ENCODE measurements around the gene NUCKS1. TPM values are rescaled to one million over a fixed set of nuclear protein-coding genes. Genes with fewer than 3 reads are reported as not detected.

The NUCKS1 gene
- total RNA-seq, 1 donor from 2014 or later, result 180 TPM

GRCh38 chr1:205700865-205701401 lies 49.0 kb downstream of the NUCKS1 start:
- intact Hi-C loops (cut with micrococcal nuclease), result no loop called here
- Mint-ChIP-seq H3K9me3 (no peaks in the 10 kb centered on the region), H3K27me3 (ENCODE audit: low read depth) (peaks cover 9% of the 10 kb centered on the region), H3K4me1 (ENCODE audit: low read depth) (peaks cover 4% of the 10 kb centered on the region), H3K36me3 (ENCODE audit: low read depth) (no peaks in the 10 kb centered on the region), H3K27ac (no peak overlapping the region), H3K4me3 (ENCODE audit: low read depth) (no peak overlapping the region)
- no peak for DNase-seq (ENCODE audit: low spot score)

GRCh38 chr1:205699416-205699815 lies 50.6 kb downstream of the NUCKS1 start:
- Mint-ChIP-seq H3K4me1 (ENCODE audit: low read depth) (no peaks in the 10 kb centered on the region), H3K27me3 (ENCODE audit: low read depth) (peaks cover 11% of the 10 kb centered on the region), H3K27ac (no peak overlapping the region)

GRCh38 chr1:205698921-205699320 lies 51.1 kb downstream of the NUCKS1 start:
- Mint-ChIP-seq H3K36me3 (ENCODE audit: low read depth) (no peaks in the 10 kb centered on the region), H3K27ac (no peak overlapping the region), H3K4me3 (ENCODE audit: low read depth) (no peak overlapping the region), H3K4me1 (ENCODE audit: low read depth) (no peaks in the 10 kb centered on the region), H3K27me3 (ENCODE audit: low read depth) (peaks cover 11% of the 10 kb centered on the region), H3K9me3 (no peaks in the 10 kb centered on the region)
- DNase-seq (ENCODE audit: low spot score), result no peak
- intact Hi-C loops (cut with micrococcal nuclease), result no loop called here

More at GRCh38 chr1:205699416-205699815, 50.6 kb downstream of the NUCKS1 start:
- intact Hi-C loops (cut with micrococcal nuclease), result no loop called here
- DNase-seq (ENCODE audit: low spot score), result no peak
- Mint-ChIP-seq H3K4me3 (ENCODE audit: low read depth) (no peak overlapping the region), H3K36me3 (ENCODE audit: low read depth) (no peaks in the 10 kb centered on the region), H3K9me3 (no peaks in the 10 kb centered on the region)

- H3K9me3 Mint-ChIP-seq, result no peaks in the 10 kb centered on the region
- H3K4me3 Mint-ChIP-seq (ENCODE audit: low read depth), result no peak overlapping the region
- intact Hi-C loops (cut with micrococcal nuclease), result no loop called here
- peaks cover 24% of the 10 kb centered on the region for H3K27me3 Mint-ChIP-seq (ENCODE audit: low read depth)
- H3K4me1 Mint-ChIP-seq (ENCODE audit: low read depth), result peaks cover 12% of the 10 kb centered on the region
- no peak overlapping the region for H3K27ac Mint-ChIP-seq
- DNase-seq (ENCODE audit: low spot score), result no peak
- no peaks in the 10 kb centered on the region for H3K36me3 Mint-ChIP-seq (ENCODE audit: low read depth)
Measured at GRCh38 chr1:205693421-205693991, 56.5 kb downstream of the NUCKS1 start.

- Mint-ChIP-seq H3K4me1 (ENCODE audit: low read depth) (peaks cover 12% of the 10 kb centered on the region), H3K27me3 (ENCODE audit: low read depth) (peaks cover 28% of the 10 kb centered on the region), H3K9me3 (no peaks in the 10 kb centered on the region), H3K27ac (no peak overlapping the region), H3K4me3 (ENCODE audit: low read depth) (no peak overlapping the region), H3K36me3 (ENCODE audit: low read depth) (no peaks in the 10 kb centered on the region)
- no peak for DNase-seq (ENCODE audit: low spot score)
- intact Hi-C loops (cut with micrococcal nuclease), result no loop called here
Measured at GRCh38 chr1:205692423-205692822, 57.6 kb downstream of the NUCKS1 start.

- intact Hi-C loops (cut with micrococcal nuclease), result no loop called here
- Mint-ChIP-seq H3K27me3 (ENCODE audit: low read depth) (peaks cover 18% of the 10 kb centered on the region), H3K36me3 (ENCODE audit: low read depth) (no peaks in the 10 kb centered on the region), H3K4me1 (ENCODE audit: low read depth) (peaks cover 12% of the 10 kb centered on the region), H3K27ac (no peak overlapping the region), H3K9me3 (no peaks in the 10 kb centered on the region), H3K4me3 (ENCODE audit: low read depth) (no peak overlapping the region)
- DNase-seq (ENCODE audit: low spot score), result no peak
Measured at GRCh38 chr1:205690122-205690756, 59.7 kb downstream of the NUCKS1 start.

GRCh38 chr1:205689479-205689878 lies 60.5 kb downstream of the NUCKS1 start:
- intact Hi-C loops (cut with micrococcal nuclease), result no loop called here
- no peak for DNase-seq (ENCODE audit: low spot score)
- Mint-ChIP-seq H3K9me3 (no peaks in the 10 kb centered on the region), H3K4me3 (ENCODE audit: low read depth) (no peak overlapping the region), H3K4me1 (ENCODE audit: low read depth) (peaks cover 12% of the 10 kb centered on the region), H3K27me3 (ENCODE audit: low read depth) (peaks cover 18% of the 10 kb centered on the region), H3K36me3 (ENCODE audit: low read depth) (no peaks in the 10 kb centered on the region), H3K27ac (no peak overlapping the region)

GRCh38 chr1:205688171-205689080 lies 61.6 kb downstream of the NUCKS1 start:
- intact Hi-C loops (cut with micrococcal nuclease), result no loop called here
- Mint-ChIP-seq H3K9me3 (no peaks in the 10 kb centered on the region), H3K36me3 (ENCODE audit: low read depth) (no peaks in the 10 kb centered on the region), H3K27ac (no peak overlapping the region), H3K4me3 (ENCODE audit: low read depth) (no peak overlapping the region), H3K4me1 (ENCODE audit: low read depth) (peaks cover 11% of the 10 kb centered on the region), H3K27me3 (ENCODE audit: low read depth) (peaks cover 18% of the 10 kb centered on the region)
- no peak for DNase-seq (ENCODE audit: low spot score)

GRCh38 chr1:205687242-205687641 lies 62.7 kb downstream of the NUCKS1 start:
- Mint-ChIP-seq H3K27me3 (ENCODE audit: low read depth) (peaks cover 21% of the 10 kb centered on the region), H3K27ac (no peak overlapping the region), H3K4me3 (ENCODE audit: low read depth) (no peak overlapping the region), H3K4me1 (ENCODE audit: low read depth) (peaks cover under 1% of the 10 kb centered on the region), H3K36me3 (ENCODE audit: low read depth) (no peaks in the 10 kb centered on the region), H3K9me3 (no peaks in the 10 kb centered on the region)
- intact Hi-C loops (cut with micrococcal nuclease), result no loop called here
- no peak for DNase-seq (ENCODE audit: low spot score)

GRCh38 chr1:205681364-205681763 lies 68.6 kb downstream of the NUCKS1 start:
- Mint-ChIP-seq H3K36me3 (ENCODE audit: low read depth) (no peaks in the 10 kb centered on the region), H3K4me3 (ENCODE audit: low read depth) (no peak overlapping the region), H3K9me3 (no peaks in the 10 kb centered on the region), H3K27me3 (ENCODE audit: low read depth) (peaks cover 19% of the 10 kb centered on the region), H3K4me1 (ENCODE audit: low read depth) (peaks cover 7% of the 10 kb centered on the region), H3K27ac (no peak overlapping the region)
- DNase-seq (ENCODE audit: low spot score), result no peak
- intact Hi-C loops (cut with micrococcal nuclease), result no loop called here

GRCh38 chr1:205680073-205680851 lies 69.7 kb downstream of the NUCKS1 start, which contains the start of gene SLC45A3:
SLC45A3 (minus strand) TSS chr1:205680509; CDS start chr1:205664656, 15,853 bp downstream.
- Mint-ChIP-seq H3K36me3 (ENCODE audit: low read depth) (no peaks in the 10 kb centered on the region), H3K27me3 (ENCODE audit: low read depth) (peaks cover 19% of the 10 kb centered on the region), H3K4me3 (ENCODE audit: low read depth) (peak within 1 kb of the TSS; percentile 81), H3K4me1 (ENCODE audit: low read depth) (peaks cover 7% of the 10 kb centered on the region), H3K9me3 (no peaks in the 10 kb centered on the region), H3K27ac (no peak within 1 kb of the TSS)
- DNase-seq (ENCODE audit: low spot score), result peak; percentile 14
- intact Hi-C loops (cut with micrococcal nuclease), result no loop called here

All from activated T-helper 2 cell treated with anti-CD3 and anti-CD28 coated beads, Interferon-gamma antibody, Interleukin-2, Interleukin-4, amounts not matched to agents 10 μg/mL and 5 μg/mL and 100 μg/mL, durations not matched to agents 14 hours and 24 hours and 36 hours (primary cell).